ENCODE data around the gene ANXA2R. TPM values are rescaled to one million over a fixed set of nuclear protein-coding genes. Genes with fewer than 3 reads are reported as not detected.
"Not testable (repeated sequence)": the region's sequence is repeated elsewhere in the genome, so short reads cannot be mapped to it uniquely, and the experiment has no call there.

ANXA2R gene
- total RNA-seq, 1 experiment from 2014 or later, result 1.4 TPM

DNA sequence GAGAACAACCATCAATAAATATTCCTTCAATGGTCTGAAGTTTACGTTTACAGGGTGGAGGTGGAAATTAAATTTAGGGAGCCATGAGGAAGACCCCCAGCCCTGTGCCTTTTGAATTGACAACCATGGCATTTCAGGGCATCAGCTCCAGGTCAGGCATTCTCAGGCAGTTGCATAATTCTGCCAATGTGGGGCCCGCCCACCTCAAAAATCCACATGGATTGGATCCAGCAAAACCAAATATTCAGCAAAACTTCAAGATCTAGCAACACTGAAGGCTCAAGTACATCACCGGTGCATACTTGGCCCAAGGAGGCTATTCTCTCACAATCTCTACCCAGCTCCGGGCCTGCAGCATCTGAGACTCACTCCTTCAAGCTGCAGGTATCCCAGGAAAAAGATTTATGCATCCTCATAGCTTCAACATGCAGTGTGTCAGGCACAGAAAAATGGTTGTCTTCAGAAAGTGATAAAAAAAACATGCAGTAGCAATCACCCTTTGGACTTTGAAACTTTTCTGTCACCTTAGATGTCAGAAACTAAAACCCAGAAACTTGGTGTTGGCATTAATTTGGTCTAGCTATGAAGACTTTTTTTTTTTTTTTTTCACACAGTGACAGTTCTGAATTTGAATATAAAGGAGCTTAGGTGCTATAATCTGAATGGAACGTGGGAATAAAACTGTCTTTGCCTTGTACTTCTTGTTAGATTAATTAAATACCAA, 21.4 kb upstream of the ANXA2R start:
- no peak for DNase-seq (ENCODE audit: low read depth)

DNA sequence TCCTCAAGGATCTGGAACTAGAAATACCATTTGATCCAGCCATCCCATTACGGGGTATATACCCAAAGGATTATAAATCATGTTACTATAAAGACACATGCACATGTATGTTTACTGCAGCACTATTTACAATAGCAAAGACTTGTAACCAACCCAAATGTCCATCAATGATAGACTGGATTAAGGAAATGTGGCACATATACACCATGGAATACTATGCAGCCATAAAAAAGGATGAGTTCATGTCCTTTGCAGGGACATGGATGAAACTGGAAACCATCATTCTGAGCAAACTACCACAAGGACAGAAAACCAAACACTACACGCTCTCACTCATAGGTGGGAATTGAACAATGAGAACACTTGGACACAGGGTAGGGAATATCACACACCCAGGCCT, 19.9 kb upstream of the ANXA2R start:
- DNase-seq (ENCODE audit: low read depth), result not testable (repeated sequence)

DNA sequence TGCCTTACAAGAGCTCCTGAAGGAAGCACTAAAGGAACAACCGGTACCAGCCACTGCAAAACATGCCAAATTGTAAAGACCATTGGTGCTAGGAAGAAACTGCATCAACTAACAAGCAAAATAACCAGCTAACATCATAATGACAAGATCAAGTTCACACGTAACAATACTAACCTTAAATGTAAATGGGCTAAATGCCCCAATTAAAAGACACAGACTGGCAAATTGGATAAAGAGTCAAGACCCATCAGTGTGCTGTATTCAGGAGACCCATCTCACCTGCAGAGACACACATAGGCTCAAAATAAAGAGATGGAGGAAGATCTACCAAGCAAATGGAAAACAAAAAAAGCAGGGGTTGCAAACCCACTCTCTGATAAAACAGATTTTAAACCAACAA, 15.0 kb upstream of the ANXA2R start:
- DNase-seq (ENCODE audit: low read depth), result not testable (repeated sequence)

DNA sequence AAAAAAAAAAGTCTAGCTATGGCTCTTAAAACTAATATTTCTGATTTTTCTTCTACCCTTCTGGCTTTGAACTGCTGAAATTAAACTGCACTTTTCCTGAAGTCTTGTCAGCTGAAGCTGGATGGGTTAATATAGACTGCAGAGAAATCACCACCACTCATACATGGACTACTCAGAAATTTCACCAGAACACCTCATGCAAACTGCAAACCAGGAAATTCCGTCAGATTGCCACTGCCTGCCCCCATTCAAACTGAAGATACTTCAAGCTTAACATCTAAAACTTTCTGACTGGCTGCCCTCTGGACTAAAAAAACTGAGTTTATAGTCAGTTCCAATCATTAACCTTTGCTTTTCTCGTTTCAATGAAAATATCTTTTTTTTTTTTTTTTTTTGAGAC, 11.6 kb upstream of the ANXA2R start:
- DNase-seq (ENCODE audit: low read depth), result no peak

DNA sequence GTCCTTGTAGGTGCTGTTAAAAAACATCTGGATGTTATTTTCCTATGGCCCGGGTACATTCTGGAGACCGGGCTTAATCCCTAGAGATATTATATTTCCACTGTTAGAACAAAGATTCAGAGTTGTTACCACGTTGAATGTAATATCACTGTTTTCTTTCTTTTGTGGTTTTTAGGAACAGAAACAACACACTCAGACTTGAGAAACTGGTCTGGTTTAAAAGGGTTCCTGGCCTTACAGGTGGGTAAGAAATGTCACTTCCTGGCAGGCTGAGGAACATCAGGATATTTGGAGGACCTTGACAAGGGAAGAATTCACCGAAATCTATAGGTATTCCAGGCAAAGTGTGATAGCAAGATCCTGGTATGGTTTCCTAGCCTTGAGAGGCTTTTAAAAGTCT, 10.3 kb upstream of the ANXA2R start:
- no peak for DNase-seq (ENCODE audit: low read depth)

DNA sequence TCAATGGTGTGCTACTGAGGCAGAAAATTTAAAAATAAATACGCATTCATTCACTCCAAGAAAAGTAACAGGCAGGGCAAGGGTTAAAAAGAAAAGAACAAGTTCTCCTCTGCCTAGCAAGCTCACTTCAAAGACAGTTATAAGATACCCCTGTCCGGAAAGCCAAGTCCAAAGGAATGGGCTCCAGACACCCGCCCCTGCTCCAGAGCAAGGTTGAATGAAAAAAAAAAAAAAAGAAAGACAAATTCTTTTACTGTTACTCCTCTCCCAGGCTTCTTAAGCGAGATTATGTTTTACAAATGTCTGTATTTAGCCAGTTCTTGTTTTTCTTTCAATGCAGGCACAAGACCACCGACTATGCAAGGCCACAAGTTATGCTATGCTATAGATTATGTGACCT, 9.1 kb upstream of the ANXA2R start:
- DNase-seq (ENCODE audit: low read depth), result no peak

DNA sequence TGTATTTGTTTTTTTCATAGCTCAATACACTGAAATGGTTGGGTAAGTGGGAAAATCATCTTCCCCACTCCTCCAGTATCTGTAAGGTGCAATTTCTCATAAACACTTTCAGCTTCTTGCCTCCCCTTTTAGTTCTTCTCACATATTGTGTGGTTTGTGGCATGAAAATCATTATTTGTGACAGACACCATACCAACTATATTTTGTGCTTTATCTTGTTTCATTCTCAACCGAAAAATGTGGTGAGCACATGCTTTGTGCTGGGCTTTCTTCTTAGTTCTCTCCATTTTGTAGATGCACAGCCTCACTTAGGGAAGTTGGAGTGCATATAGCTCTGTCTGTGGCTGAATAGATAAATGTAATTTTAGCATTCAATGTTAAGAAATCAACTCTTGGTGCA, 6.4 kb upstream of the ANXA2R start:
- no peak for DNase-seq (ENCODE audit: low read depth)

DNA sequence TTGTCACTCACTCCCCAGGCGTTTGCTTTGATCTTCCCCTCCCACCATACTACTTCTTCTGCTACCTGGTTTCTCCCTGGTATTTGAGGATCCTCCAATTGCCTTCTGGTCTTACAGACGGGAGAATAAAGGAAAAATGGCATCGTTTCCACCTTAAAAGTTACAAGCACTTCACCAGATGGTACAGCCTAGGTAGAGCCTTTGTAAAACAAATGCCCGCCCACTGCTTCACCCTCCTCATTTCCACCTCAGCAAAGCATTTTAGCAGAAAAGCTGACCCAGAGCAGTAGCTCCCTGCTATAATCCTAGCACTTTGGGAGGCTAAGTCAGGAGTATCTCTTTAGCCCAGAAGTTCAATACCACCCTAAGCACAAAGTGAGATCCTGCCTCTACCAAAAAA, 5.1 kb upstream of the ANXA2R start:
- DNase-seq (ENCODE audit: low read depth), result no peak

DNA sequence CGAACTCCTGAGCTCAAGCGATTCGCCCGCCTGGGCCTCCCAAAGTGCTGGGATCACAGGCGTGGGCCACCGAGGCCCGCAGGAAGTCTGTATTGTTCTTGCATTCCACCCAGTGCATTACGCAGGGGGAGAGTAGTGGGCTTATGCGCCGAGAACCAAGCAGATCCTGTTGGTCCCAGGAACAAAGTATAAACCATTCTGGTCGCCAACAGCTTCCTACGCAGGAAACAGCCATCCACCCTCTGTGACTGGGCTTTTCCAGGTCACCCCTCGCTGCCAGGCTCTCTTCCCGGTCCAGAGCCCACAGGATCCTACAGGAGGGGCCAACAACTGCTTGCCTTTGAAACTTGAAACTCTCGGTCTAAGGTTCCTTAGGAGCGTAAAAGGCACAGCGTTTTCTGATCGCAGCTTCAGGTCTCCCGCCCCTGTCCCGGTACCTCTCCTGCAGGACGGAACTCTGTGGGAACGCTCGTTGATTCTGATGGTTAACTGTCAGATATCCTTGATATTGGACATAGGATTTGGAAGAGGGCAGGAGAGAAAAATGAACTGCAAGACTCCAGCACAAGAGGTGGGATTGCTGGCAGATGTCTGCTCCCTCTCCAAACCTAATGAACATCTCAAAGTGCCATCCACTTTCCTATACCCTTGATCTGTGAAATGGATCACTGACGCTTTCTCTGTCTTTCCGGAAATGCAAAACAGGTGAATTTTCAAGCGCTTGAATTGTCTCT, 4.2 kb upstream of the ANXA2R start:
- no peak for DNase-seq (ENCODE audit: low read depth)

DNA sequence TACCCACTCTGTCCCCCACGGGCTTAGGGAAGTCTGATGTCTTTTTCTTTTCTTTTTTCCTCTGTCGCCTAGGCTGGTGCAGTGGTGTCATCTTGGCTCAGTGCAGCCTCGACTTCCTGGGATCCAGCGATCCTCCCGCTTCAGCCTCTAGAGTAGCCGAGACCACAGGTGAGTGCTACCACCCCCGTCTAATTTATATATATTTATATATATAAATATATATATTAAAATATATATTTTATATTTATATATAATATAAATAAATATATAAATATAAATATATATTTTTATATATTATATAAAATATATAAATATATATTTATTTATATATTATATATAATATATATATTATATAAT, 3.3 kb upstream of the ANXA2R start:
- DNase-seq (ENCODE audit: low read depth), result no peak

DNA sequence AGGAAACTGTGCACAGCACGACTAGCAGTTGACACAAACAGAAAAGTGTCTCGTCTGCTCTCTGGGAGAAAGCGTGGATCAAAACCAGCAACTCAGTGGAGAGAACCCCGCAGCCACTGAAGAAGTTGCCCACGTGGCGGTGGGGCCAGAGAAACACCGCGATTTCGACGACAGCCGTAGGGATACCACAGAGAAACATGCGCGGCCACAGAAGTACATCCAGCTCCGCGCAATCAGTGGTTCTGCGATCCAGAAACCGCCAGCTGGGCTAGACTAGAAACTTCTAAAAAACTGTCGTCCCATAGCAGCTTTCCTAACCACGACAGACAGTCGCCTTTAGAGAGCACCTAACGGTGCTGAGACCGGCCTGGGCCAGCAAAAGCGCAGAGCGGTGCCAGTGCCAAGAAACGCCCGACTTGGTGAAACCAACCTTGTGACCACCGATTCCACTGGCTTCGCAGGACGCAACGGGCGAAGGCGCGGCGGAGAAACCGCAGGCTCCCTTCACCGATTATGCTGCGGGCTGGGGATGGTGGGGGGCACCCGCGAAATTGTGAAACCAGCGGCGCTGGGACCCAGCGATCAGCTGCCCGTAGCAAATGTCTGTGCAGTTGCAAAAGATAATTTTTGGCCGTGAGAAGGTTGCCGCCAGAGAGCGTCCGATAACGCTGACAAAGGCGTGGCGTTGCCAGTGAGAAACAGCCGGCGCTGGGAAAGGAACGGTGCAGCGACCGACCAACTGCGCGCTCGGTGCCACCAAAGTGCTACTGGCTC, 2.7 kb upstream of the ANXA2R start:
- peak; percentile 81 for DNase-seq (ENCODE audit: low read depth)

DNA sequence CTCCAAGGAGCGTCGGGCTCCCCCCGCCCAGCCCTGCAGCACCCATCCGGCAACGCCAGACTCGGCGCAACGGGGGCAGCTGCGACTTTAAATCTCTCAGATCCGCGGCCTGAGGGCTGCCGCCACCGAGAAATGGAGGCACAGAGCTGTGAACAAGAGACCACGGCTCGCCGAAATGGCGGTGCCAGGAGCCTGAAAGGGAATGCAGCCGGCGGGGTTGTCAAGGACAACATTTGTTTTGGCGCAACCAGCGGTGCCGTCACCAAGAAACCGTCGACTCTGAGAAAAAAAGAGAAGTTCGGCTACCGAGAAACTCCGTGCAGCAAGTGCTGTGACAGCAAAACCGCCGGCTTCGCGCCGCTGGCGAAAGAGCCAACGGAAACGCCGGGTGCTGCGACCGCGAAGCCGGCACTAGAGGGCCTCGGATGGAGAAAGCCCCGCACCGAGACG, 2.1 kb upstream of the ANXA2R start:
- peak; percentile 86 for DNase-seq (ENCODE audit: low read depth)

DNA sequence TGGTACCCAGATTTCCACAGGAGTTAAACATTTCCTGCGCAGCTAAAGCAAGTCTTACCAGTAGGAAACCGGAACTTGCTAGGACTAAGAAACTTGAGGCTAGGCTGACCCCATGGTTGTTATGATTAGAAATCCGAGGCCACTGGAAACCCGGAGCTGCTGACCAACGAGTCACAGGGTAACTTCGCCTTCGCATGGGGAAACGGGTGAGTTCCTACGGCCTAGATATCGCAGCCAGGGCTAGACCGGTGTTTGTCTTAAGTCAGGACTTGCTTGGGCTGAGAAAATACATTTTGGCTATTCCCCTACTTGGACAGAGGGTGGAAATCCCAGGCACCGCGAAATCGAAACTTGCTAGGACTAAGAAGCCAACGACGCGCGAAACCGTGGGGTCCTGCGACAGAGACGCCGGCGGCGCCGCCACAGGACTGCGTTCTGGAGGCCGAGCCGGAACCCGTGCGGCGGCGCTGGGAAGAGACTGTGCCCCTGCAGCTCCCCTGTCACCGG, 1.6 kb upstream of the ANXA2R start:
- DNase-seq (ENCODE audit: low read depth), result peak; percentile 91

DNA sequence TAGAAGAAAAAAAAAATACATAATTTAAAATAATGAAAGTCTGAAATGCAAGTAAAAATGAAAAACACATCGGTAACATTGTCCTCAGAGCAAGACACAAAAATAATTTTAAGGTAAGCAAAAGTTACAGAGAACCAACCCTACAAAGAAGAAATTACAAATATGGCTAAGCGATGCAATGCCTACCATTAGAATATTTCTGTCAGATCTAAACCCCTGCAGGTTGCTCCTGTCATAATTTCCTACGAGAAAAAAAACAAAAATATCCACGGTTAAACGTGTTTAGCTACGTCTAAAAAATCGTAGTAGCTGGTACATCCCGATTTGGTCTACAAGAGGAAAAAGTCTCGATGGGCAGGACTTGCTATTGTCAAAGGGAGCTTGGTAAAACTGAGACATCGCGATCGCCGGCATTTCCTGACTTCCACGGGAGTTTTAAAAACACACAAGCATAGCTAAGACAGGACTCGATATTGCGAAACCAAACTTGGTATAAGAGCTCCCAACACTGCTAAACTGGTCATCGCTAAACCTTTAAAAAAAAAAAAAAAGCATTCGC, 1.1 kb upstream of the ANXA2R start:
- peak; percentile 85 for DNase-seq (ENCODE audit: low read depth)

DNA sequence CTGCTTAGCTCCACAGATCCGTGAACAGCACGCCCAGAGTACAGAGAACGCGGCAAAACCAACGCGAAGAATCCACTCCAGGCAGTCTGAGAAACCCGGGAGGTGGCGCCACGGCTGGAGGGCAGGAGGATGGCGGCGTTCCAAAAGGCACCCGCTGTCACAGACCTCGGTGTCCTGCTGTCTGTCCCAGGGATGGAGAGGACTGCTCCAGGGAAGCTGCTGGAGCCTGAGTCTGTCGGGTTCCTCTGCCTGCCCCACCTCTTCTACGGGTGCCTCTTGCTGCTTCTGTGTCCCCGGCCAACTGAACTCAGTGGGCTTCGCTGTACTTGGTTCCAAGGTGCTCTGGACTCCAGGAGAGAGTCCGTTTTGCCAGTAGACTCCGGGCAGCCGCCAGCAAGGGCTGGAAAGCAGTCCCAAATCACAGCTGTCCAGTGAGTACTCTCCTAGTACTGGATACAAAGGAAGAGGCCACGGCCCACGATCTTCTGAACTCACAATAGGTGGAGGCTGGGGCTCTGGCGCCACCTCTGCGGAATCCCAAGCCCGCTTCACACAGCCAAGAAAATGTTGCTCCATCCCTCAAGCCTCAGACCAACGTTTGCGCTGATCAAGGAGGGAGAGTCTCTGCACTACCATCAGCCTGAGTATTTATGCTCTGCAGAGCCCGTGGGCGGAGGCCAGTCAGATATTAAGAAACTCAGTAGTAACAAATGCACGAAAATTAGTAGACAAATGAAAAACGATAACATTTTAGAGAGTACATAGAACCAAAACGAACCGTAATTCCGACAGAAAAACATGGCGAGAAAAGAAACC, 440 bp downstream of the ANXA2R start:
- DNase-seq (ENCODE audit: low read depth), result peak; percentile 88

DNA sequence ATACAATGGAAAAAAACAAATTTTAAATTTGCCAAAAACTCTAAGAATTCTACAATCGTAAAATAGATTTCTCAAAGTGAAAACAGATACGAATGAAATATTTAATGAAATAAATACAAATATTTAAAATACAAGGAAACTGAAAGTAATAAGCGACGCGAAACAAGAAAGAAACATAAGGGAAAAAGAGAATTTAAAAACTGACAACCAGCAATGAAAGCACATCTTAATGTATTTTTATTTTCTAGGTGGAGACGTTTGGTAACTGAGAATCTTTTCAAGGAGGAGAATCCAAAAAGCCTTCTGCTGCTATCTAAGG, 1.0 kb downstream of the ANXA2R start:
- DNase-seq (ENCODE audit: low read depth), result no peak

DNA sequence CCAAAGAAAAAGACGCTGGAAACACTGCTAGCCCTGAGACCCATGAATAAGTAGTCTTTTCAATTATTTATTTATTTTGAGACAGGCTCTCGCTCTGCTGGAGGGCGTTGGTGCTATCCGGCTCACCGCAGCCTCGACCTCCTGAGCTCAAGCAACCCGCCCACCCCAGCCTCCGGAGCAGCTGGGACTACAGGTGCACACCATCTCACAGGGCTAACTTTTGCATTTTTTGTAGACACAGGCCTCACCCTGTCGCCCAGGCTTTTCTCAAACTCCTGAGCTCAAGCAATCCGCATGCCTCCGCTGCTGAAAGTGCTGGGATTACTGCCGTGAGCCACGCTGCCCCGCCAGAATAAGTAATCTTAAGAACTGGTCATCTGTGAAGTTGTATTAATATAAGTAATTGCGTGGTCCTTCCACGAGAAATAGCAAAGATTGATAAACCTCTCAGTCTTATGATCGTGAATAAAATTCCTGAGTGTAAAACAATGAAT, 1.6 kb downstream of the ANXA2R start:
- DNase-seq (ENCODE audit: low read depth), result no peak

DNA sequence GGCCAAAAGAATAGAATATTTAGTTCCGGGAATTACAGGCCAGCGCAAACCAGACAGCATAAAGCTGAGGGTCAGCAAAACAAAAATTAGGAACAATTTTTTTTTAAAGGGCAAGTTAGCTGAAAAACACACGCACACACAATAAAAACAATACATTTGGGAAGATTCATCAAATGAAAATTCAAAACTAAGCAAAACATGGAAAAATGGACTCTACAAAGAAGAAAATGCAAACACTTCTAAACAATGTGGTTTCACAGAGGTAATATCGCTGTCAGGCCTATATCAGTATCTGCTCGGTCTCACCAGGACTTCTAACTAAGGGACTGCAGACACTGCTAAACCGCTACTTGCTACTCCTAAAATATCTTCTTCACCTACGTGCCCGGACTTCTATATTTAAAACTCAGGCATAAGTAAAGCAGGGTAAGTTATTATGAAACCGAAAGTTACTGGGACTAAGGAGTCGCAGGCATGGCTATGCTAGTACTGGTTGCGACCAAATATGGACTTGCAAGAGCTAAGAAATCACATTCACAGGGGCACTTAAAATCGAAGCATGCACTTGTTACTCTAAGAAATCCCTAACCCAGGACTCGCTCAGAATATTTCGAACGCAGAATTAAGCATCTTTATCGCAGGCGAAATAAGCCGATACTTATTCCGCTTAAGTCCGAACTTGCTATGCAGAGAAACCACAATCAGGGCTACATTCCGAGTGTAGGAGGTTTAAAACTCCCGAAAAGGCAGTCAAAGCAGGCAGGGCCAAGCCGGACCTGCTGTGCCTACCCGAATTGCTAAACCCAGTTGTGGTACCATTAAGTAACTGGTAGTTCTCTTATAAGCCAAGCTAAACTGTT, 2.3 kb downstream of the ANXA2R start:
- DNase-seq (ENCODE audit: low read depth), result peak; percentile 49

DNA sequence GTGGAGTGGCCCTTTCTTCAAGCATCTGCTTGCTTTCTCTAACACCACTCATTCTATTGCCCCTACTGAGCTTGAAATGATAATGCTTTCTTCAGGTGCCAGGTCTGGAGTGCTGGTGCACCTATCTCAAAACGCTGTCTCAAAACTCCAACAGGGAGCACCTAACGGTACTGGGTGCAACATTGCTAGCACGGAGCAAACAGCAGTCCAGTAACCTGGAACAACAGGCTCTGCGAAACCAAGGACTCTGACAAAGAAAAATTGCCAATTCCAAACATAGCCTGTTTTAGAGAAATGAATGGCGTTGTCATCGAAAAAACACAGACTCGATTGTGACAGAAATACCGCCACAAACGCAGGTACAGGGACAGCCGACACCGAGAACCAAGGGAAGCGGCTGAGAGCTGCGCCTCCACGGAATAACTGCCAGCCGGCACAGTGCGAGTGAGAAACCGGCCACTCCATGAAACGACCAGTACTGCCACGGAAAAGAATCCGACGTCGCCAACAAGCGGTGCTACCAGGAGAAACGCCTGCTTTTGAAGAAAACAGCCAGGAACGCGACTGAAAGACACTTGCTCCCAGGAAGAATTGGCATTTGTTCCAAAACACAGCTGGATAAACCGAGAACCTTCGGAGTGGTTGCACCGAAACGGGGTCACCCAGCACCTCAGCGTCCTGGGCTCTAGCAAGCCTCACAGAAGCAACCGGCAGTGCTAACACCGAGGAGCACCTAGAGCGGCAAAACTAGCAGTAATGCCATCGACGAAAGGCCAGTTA, 3.1 kb downstream of the ANXA2R start:
- no peak for DNase-seq (ENCODE audit: low read depth)

DNA sequence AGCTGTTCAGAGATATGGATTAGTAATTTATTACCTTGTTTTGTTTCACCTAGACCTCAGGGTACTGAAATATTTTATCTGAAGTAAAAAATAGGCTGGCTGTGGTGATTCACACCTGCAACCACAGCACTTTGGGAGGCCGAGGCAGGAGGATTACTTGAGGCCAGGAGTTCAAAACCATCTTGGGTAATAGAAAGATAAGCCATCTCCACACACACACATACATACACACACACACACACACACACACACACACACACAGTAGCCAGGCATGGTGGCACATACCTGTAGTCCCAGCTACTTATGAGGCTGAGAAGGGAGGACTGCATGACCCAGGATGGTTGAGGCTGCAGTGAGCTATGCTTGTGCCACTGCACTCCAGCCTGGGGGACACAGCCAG, 3.7 kb downstream of the ANXA2R start:
- no peak for DNase-seq (ENCODE audit: low read depth)
